Measurements from ENCODE around the gene GOLGB1. TPM values are rescaled to one million over a fixed set of nuclear protein-coding genes. Genes with fewer than 3 reads are reported as not detected.

Gene GOLGB1
- total RNA-seq, 1 donor from 2014 or later = 40.9 TPM

- peaks cover 10% of the 10 kb centered on the region for H3K36me3 Mint-ChIP-seq (ENCODE audit: unreplicated experiment)
- H3K9me3 Mint-ChIP-seq (ENCODE audit: unreplicated experiment) = no peaks in the 10 kb centered on the region
- TF ChIP-seq, protein P1, sequence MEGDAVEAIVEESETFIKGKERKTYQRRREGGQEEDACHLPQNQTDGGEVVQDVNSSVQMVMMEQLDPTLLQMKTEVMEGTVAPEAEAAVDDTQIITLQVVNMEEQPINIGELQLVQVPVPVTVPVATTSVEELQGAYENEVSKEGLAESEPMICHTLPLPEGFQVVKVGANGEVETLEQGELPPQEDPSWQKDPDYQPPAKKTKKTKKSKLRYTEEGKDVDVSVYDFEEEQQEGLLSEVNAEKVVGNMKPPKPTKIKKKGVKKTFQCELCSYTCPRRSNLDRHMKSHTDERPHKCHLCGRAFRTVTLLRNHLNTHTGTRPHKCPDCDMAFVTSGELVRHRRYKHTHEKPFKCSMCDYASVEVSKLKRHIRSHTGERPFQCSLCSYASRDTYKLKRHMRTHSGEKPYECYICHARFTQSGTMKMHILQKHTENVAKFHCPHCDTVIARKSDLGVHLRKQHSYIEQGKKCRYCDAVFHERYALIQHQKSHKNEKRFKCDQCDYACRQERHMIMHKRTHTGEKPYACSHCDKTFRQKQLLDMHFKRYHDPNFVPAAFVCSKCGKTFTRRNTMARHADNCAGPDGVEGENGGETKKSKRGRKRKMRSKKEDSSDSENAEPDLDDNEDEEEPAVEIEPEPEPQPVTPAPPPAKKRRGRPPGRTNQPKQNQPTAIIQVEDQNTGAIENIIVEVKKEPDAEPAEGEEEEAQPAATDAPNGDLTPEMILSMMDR (IDR thresholded peaks at IDR 0.05; ENCODE audit: partially characterized antibody, unreplicated experiment) = no peak
- H3K4me1 Mint-ChIP-seq (ENCODE audit: low read depth, unreplicated experiment) = no peaks in the 10 kb centered on the region
- H3K4me3 Mint-ChIP-seq (ENCODE audit: unreplicated experiment) = no peak overlapping the region
- no peak overlapping the region for H3K27ac Mint-ChIP-seq (ENCODE audit: unreplicated experiment)
- DNase-seq = no peak
- no peaks in the 10 kb centered on the region for H3K27me3 Mint-ChIP-seq (ENCODE audit: unreplicated experiment)
Observed at GRCh38 chr3:121662742-121663141, 86.8 kb downstream of the GOLGB1 start.

- no peaks in the 10 kb centered on the region for H3K9me3 Mint-ChIP-seq (ENCODE audit: unreplicated experiment)
- H3K27ac Mint-ChIP-seq (ENCODE audit: unreplicated experiment) = no peak overlapping the region
- no peaks in the 10 kb centered on the region for H3K27me3 Mint-ChIP-seq (ENCODE audit: unreplicated experiment)
- no peak for DNase-seq
- no peaks in the 10 kb centered on the region for H3K4me1 Mint-ChIP-seq (ENCODE audit: low read depth, unreplicated experiment)
- peaks cover 10% of the 10 kb centered on the region for H3K36me3 Mint-ChIP-seq (ENCODE audit: unreplicated experiment)
- H3K4me3 Mint-ChIP-seq (ENCODE audit: unreplicated experiment) = no peak overlapping the region
- TF ChIP-seq, protein P1 (IDR thresholded peaks at IDR 0.05; ENCODE audit: partially characterized antibody, unreplicated experiment) = no peak
Observed at GRCh38 chr3:121661376-121661775, 88.2 kb downstream of the GOLGB1 start.

- Mint-ChIP-seq H3K4me3 (ENCODE audit: unreplicated experiment) (no peak within 1 kb of the TSS), H3K27ac (ENCODE audit: unreplicated experiment) (no peak within 1 kb of the TSS), H3K4me1 (ENCODE audit: low read depth, unreplicated experiment) (no peaks in the 10 kb centered on the region), H3K27me3 (ENCODE audit: unreplicated experiment) (no peaks in the 10 kb centered on the region), H3K36me3 (ENCODE audit: unreplicated experiment) (peaks cover 4% of the 10 kb centered on the region), H3K9me3 (ENCODE audit: unreplicated experiment) (no peaks in the 10 kb centered on the region)
- DNase-seq = no peak
- TF ChIP-seq, protein P1 (IDR thresholded peaks at IDR 0.05; ENCODE audit: partially characterized antibody, unreplicated experiment) = no peak
Observed at GRCh38 chr3:121660356-121661171, 89.0 kb downstream of the GOLGB1 start, which contains the start of gene HCLS1. Gene HCLS1 (minus strand): TSS chr3:121660903. CDS start chr3:121658347, 2,556 bp downstream.

GRCh38 chr3:121659586-121659985 lies 90.0 kb downstream of the GOLGB1 start:
- Mint-ChIP-seq H3K4me3 (ENCODE audit: unreplicated experiment) (no peak overlapping the region), H3K27ac (ENCODE audit: unreplicated experiment) (no peak overlapping the region)
- no peak for DNase-seq

More at GRCh38 chr3:121659586-121659985, 90.0 kb downstream of the GOLGB1 start:
- no peaks in the 10 kb centered on the region for H3K4me1 Mint-ChIP-seq (ENCODE audit: low read depth, unreplicated experiment)
- TF ChIP-seq, protein P1 (IDR thresholded peaks at IDR 0.05; ENCODE audit: partially characterized antibody, unreplicated experiment) = no peak
- H3K9me3 Mint-ChIP-seq (ENCODE audit: unreplicated experiment) = no peaks in the 10 kb centered on the region
- peaks cover under 1% of the 10 kb centered on the region for H3K36me3 Mint-ChIP-seq (ENCODE audit: unreplicated experiment)
- H3K27me3 Mint-ChIP-seq (ENCODE audit: unreplicated experiment) = no peaks in the 10 kb centered on the region

Data from glutamatergic neuron (in vitro differentiated cells).